GM19397 (cell line): ENCODE results near the gene CEBPG.

Experiments used
- ATAC-seq: cut with Tn5 transposase; IDR thresholded peaks from one replicate; pipeline ENCODE4 v1.9.1; 2021; ENCODE audit warnings: mild to moderate bottlenecking, moderate library complexity; ENCODE audit not compliant: unreplicated experiment

The CEBPG gene

GRCh38 chr19:33394006-33394722 lies 20.7 kb downstream of the CEBPG start:
- no peak for ATAC-seq

DNA sequence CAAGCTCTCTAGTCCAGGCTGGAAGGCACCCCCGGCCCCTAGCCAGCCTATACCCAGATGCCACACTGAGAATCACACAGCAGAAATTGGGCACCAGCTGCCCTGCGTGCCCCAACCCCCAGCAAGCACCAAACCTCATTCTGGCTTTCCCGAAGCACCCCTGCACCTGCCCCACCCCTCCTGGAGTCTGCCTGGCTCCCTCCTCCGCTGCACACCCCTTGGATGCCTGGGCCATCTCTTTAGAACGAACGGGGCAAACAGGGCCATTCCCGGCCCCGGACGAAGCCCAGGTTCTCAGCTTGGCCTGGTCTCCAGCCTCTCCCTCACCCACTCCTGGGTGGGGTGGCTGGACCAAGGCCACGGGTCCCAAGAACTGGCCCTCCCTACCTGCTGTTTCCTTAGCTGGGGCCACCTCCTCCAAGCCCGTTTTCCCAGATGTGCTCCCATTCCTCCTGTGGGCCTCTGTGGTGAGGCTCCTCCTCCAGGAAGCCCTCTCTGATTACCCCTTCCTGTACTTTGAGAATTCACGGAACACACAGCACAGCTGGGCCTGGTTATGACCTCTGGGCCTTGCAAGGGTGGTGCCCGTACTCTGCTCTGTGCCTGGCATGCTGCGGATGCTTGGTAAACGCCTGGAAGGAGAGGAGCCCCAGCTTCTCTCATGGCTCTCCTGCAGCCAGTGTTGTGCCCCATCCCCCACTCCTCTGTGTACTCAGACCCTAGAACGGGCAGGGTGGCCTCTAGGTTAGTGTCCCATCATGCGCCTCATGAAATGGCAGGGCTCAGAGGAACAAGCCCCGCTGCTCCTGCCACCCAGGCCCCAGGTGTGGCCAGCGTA lies 21.4 kb downstream of the CEBPG start:
- ATAC-seq = no peak

GRCh38 chr19:33395561-33396550 lies 22.3 kb downstream of the CEBPG start:
- no peak for ATAC-seq

DNA sequence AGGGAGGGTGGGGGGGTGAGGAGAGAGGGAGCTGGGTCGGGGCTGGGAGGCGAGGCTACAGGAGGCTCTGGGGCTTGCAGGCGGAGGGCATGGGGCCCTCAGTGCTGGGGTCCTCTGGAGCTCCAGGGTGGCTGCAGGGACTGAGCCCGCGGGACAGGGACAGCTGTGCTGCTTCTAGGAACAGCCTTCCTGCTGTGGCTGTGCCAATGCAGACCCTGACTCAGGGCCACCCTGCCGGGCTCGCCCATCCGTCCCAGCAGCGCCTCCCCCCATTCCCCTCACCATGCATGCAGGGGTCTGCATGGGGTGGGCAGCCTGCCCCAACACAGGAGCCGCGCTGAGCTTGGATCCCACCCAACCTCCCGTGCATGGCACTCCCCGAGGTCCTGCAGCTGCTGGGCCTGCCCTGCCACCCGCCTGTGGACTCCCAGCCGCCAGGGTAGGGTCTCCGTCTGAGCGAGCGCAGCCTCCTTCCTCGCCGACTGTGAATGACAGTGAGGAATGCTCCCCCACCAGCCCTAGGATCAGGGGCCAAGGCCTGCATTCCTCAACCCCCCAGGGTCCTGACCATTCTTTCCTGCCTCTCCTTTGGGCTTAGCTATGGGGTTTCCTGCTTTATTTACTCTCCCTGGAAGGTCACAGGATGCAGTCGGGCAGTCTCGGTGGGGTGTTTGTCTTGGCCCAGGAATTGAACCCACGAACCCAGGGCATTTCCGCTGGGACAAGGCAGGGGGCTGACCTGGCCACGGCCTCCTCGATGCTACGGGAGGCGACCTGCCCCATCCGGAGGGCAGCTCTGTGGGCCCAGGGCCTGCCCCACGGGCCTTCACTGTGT lies 23.4 kb downstream of the CEBPG start:
- ATAC-seq = no peak

DNA sequence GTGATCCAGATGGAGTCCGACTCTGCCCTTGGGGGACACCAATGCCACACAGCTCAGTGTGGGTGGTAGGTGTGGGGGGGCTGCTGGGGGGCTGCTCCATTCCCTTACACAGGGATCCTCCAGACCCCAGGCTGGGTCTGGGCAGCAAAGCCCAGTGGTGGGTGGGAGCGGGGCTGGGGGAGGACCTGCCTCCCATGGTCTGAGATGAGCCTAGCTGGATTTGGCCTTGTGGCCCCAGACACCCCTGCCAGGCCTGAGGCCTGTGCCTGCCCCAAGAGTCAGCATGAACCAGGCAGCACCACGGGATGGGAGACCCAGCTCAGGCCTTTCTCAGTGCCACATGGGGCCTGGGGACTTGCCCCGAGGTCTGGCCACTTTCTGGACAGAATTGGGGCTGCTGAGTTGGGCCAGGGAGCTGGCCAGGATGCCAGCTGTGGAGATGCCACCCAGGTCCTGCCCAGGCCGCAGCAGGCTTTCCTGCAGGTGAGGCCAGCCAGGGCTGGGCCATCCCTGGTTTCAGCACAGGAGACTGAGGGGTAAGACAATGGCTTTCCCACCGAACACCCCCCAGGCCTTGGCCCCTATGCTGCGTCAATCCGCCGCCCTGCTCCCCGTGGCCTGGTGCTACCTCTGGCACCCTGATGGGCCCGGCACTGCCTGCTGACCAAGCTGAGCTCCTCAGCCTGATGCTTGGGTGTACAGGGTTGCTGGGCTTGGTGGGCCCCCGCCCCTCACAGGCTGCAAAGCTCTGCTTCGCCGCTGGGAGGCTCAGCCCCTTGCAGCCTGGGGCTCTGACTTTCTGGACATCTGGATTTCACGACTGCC lies 24.2 kb downstream of the CEBPG start:
- ATAC-seq = no peak

DNA sequence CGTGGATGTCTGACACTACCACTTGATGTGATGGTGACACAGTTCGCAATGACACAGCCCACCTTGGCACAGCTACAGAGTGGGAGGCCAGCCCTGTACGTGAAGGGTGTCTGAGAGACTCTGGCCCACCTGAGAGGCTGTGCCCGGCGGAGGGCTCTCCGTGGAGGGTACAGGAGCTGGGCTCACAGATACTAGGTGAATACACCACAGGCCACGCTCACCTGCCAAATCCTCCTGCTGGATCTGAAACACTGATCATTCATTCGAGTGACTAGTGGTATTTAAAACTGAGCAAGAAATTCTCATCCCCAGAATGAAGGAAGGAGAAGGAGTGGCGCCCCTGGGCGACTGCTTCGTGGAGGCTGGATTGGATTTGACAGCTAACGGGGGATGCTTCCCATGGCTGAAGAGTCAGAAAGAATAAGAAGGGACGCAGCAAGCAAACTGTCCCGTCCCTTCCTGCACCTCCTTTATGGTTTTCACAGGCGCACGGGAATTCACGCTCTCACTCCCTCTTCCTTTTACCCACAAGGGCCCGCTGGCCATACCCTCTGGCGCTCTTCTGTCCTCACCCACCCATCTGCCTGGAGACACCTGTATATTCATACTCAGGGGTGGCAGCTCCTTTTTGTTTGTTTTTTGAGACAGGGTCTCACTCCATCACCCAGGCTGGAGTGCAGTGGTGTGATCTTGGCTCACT lies 25.0 kb downstream of the CEBPG start:
- ATAC-seq = no peak

GRCh38 chr19:33399081-33399744 lies 25.7 kb downstream of the CEBPG start:
- ATAC-seq = no peak

- no peak for ATAC-seq
Observed at GRCh38 chr19:33399745-33400681, 26.5 kb downstream of the CEBPG start.

DNA sequence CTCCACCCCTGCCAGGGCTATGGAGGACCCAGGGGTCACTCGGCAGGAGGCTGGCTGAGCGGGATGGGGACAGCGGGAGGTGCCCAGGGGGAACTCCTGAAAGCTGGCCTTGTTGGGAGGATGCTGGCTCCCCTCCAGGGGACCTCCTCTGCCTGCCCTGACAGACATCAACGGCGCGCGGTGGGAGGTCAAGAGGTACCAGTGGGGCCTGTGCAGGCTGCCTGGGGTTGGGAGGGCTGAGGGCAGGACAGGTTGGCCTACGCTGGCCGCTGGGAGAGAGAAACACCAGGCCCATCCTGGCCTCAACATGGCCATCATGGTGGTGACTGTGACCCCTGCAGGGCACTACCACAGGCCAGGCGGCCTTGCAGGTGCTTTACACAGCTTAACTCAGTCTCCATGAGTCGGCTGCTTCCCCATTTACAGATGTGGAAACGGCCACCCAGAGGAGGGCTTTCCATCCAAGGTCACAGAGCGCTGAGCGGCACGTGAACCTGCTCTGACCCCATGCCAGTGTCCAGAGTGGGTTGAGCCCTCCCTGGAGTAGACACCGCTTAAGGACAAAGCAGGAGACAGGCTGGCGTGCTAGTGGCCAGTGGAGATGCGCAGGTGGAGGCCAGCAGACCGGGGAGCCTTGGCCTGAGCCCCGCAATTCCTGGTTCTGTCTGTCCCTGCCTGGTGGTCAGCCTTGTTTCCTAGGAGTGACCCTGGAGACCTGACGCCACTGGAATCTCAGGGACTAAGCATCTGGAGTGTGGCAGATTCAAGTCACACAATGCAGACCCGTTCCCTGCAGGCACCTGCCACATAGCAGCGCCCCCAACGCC lies 27.6 kb downstream of the CEBPG start:
- ATAC-seq = no peak

DNA sequence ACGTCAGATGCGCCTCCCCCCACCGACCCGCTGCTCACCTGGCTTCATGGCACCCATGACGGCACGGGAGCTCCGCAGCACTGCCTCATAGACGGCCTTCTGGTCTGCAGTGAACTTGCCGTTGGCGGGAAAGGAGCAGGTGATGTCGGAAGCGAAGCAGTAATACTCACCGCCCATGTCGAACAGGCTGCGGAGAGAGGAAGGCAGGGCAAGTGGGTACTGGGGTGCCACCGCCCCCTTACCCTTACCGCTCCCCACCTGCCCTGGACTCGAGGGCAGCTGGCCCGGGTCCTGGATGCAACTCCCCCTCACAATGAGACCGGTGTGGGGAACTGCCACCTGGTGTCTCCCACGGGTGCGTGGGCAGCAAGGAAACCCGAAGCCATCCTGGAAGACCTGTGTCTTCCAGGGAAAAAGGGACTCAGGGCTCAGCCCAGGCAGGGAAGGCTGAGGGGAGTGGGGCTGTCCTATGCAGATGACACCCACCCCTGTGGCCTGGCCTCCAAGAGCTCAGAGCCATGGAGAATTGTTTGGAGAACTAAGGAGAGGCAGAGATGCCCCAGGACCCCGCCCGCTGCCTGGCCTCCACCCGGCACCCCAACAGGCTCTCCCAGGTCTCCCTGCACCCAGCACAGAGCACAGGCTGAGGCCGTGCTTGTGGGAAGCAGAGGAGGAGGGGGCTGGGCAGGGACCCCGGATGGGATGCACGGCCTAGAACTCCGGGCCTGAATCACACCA lies 28.3 kb downstream of the CEBPG start:
- ATAC-seq = no peak

GRCh38 chr19:33402421-33403220 lies 29.1 kb downstream of the CEBPG start:
- no peak for ATAC-seq

GRCh38 chr19:33403221-33403972 lies 29.9 kb downstream of the CEBPG start:
- ATAC-seq = no peak

DNA sequence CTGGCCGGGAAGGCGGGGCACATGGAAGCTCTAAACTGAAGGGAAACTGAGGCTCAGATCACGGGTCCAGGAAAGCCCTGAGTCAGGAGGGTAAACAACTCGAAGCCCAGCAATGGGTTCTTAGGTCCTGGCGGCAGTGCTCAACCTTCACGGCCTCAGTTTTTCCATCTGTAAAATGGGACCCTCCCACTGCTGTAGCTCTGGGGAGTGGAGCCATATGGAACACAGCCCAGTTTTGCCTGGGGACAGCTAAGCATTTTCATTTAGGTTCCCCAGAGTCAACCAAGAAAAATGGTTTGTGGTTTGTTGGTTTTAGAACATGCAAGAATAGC lies 30.4 kb downstream of the CEBPG start:
- no peak for ATAC-seq
